ENCODE data around the gene TBX10.
"Not testable (repeated sequence)": the region's sequence is repeated elsewhere in the genome, so short reads cannot be mapped to it uniquely, and the experiment has no call there.

Gene TBX10

DNA sequence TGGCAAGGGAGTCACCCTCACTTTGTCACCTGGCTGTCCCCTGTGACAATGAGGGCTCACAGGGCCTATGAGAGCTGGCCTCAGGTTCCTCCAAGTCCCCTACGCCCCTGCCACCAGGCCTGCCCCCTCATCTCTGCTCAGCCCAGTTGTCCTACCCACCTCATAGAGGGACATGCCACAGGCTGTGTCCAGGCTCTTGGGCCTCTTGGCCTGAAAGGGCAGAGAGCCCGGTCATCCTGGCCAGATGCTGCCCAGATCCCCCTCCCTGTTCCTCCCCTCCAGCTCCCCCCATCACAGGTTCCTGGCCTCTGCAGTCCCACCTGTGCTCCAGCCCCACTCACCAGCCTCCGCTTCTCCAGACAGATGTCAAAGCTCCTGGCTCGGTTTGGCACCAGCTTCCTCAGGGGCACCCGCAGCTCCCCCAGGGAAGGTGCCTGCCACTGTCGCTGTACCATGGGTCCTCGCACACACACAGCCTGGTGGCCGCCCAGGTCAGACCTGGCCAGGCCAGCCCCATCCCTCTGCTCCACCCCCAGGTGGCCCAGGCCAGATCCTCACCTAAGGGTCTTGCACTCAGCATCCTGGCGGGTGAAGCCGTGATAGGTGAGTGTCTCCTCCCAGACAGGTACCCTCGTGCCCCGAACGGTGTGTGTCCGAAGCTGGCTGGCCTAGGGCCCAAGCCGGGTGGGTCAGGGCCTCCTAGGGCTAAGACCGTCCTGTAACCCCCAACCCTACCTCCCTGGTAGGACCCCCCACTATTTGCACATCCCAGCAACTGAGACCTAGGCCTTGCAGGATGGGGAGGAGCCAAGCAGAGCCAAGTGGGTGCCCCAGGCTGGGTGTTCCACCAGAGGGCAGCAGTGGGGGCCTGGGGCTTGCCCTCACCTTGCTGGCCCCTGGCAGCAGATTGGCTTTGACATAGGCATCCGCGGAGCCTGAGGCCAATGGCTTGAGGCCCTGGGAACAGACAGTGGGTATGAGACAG is 24.5 kb downstream of the TBX10 start:
- FAIRE-seq = no peak

- no peak for FAIRE-seq
Measured at GRCh38 chr11:67613960-67614715, 25.4 kb downstream of the TBX10 start.

DNA sequence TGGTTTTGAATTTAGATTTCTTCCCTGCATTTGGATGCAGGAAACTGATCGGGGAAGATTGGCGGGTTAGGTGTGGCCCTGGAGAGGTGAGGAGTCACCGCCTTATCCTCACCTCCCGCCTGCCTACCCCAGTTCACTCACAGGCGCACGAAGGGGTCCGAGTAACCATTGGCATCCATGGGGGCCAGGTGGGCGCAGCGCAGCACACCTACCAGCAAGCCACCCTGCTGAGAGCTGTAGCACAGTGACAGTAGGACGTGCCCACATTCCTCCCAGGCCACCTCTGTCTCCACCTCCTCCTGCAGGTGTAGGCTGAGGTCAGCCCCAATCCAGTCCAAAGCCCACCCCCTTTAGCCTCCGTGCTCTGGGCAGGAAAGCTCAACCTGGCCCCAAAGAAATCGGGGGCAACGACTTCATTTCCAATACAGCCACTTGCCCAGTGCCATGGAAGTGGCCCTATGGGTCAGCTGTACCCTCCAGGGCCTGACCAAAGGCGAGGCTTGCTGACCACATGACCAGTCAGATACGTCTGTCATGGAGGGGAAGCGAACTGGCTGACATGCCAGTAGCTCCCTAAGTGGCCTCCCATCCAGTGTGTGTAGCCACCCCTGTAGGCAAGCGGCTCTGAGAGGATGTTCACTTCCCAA is 26.1 kb downstream of the TBX10 start:
- no peak for FAIRE-seq

DNA sequence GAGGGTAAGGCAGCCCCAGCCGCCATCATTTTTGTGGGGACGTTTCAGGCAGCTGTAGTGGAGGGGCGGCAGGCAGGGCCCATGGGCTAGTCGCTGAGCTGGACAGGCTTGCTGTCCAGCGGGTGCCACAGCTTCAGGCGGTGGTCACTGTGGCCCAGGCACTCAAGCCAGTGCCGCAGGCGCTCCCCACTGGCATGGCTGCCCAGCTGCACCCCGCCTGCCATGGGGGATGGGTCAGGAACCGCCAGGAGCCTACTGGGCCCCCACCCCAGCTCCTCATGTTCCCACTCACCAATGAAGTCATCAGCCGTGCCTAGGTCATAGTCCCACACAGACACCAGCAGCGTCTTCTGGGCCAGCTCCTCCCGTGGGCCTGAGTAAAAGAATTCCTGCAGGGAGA is 26.8 kb downstream of the TBX10 start:
- no peak for FAIRE-seq

- FAIRE-seq = no peak
Measured at GRCh38 chr11:67611704-67612587, 27.6 kb downstream of the TBX10 start.

DNA sequence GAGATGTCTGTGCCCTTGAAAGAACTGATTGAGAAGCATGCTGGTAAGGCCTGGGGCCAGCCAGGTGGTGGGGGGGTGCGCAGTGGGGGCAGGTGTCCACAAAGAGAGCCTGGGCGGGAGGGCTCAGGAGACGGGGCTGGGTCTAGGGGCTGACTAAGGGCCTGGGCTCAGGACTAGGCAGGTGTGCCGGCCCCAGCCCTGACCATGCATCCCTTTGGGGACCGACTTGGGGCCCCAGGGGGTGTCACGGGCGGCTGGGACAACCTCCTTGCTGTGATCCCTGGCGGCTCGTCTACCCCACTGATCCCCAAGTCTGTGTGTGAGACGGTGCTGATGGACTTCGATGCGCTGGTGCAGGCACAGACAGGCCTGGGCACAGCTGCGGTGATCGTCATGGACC is 28.4 kb downstream of the TBX10 start:
- FAIRE-seq = no peak

DNA sequence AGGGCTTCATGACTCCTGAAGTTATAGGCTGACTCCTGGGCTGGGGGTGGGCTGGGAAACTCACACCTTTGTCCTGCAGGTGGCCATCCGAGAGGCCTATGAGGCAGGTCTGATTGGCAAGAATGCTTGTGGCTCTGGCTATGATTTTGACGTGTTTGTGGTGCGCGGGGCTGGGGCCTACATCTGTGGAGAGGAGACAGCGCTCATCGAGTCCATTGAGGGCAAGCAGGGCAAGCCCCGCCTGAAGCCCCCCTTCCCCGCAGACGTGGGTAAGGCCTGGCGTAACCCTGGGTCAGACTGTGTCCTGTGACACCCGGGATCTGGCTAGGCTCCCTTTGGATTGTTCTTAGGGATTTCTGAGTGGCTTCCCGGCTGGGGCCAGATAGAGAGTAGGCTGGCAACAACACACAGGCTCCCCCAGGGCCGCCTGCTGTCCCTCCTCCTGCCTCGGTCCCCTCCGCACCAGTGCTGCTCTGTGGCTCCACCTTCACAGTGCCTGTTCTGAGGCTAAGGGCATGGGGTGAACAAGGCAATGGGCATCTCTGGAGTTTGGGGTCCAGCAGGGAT is 29.2 kb downstream of the TBX10 start:
- no peak for FAIRE-seq

DNA sequence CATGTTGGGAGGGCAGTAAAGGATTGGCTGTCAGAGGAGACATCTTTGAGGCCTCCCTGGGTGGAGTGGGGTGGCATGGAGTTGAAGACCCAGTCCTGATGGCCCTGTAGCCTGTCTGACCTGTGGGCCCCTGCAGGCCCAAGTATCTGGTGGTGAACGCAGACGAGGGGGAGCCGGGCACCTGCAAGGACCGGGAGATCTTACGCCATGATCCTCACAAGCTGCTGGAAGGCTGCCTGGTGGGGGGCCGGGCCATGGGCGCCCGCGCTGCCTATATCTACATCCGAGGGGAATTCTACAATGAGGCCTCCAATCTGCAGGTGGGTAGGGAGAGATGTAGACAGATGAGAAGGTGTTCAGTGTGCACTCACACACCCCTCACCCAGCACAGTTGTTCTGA is 30.2 kb downstream of the TBX10 start:
- no peak for FAIRE-seq

DNA sequence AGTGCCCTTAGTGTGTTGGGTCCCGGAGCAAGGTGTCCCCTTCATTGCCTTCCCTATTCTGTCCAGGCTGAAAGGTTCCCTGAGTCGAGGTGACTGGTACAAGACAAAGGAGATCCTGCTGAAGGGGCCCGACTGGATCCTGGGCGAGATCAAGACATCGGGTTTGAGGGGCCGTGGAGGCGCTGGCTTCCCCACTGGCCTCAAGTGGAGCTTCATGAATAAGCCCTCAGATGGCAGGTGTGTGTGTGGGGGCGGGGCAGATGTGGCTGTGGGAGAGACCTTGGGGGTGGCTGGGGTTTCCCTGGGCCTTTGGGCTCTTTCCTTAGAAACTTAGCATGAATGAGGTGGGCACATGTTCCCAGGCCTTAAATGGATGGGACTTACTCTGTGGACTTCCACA is 31.1 kb downstream of the TBX10 start:
- FAIRE-seq = no peak

DNA sequence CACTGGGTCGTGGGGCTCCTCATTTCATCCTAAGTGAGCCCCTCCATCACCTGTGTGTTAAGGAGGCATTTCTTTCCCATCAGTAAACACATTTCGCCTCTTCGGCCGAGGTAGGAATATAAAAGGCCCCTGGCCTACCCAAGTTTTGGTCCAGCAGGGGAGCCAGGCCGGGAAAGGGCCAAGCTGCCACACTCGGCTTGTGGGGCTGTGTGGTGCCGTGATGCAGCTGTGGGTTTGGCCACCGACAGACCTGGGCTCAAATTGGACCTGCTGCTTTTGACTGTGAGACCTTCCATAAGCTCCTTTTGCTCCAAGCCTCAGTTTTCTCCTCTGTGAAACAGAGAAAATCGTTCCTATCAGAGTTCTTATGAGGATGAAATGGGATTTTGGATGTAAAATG is 32.1 kb downstream of the TBX10 start:
- no peak for FAIRE-seq

DNA sequence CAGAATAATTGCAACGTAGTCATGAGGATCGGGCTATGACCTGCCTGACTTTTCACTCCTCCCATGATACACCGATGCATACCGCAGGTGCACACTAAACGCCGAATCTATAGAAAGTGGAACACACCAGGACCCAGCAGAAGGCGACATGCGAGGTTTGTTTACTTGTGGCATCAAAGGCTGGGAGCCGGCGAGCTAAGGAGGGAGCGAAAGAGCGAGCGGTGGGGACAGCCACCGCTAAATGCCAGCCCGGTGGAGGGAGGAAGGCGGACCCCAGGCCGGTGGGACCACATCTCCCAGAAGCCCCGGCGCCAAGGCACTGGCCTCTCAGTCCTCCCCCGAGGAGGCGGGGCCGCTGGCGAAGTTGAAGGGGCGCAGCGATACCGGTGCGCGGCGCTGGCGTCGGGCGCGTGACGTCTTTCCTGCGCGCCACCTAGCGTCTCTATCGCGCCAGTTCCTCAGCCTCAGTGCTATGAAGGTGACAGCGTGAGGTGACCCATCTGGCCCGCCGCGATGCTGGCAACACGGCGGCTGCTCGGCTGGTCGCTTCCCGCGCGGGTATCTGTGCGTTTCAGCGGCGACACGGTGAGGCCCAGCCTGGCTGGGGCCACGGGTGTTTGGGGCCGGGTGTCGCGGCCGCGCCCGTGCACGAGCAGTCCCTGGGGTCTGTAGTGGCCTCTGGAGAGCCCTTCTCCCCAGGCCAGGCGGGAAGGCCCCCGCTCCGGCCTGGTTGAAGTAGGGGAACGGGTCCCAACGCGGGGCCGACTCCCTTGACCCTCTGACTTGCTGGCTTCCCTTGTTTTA is 32.9 kb downstream of the TBX10 start, which contains the start of gene NDUFV1:
Gene NDUFV1, plus strand, starts transcription at position 445 of the 804 bp plus-strand sequence. Its CDS starts 69 bp downstream, at position 514.
- peak; percentile 90 for FAIRE-seq

DNA sequence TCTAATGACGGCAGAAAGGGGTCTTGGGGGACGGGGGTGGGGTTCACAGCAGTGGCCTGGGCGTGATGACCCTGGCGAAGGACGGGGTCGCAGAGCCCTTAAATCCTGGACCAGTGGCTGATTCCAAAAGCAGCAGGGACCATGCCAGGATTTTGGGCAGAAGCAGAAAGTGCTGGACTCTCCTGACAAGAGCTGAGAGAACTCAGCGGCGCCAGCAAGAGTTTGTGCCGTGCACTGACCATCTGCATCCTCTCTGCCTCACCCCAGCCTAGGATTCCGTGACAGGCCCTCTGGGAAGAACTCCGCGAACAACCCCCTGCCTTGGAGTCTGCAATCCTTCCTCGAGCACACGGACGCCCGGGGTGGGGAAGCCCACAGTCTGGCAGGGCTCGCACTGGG is 33.5 kb downstream of the TBX10 start:
- FAIRE-seq = no peak

GRCh38 chr11:67605231-67606011 is 34.1 kb downstream of the TBX10 start:
- no peak for FAIRE-seq

- no peak for FAIRE-seq
Measured at GRCh38 chr11:67604815-67605214, 34.7 kb downstream of the TBX10 start.

DNA sequence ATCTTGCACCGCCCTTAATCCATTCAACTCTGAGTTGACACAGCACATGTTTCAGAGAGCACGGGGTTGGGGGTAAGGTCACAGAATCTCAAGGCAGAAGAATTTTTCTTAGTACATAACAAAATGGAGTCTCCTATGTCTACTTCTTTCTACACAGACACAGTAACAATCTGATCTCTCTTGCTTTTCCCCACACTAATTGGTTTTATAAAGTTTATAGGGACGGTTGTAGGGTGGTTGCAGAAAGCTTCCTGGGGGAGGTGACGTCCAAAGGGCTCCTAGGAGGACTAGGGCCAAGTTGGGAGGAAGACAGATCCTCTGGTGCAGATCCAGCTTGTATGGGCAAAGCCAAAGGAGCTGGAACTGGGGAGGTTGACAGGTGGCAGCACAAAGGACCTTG is 35.4 kb downstream of the TBX10 start:
- FAIRE-seq = not testable (repeated sequence)

DNA sequence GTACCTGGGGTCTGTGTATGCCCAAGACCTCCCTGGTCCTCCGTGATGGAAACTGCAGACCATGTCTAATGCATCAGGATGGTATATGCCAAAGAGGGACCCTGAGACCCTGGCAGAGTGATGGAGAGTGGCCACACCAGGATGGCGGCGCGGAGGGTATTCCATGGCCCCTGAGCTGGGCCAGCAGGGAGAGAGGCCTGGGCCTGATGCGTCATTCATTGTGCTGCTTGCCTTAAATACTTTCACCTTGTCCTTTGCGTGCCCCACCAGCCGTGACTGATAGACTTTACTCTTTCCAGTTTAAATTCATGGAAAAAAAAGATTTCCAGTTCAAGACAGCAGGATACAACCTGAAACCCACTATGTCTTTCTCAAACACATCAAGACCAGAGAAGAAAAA is 38.5 kb downstream of the TBX10 start:
- FAIRE-seq = no peak

DNA sequence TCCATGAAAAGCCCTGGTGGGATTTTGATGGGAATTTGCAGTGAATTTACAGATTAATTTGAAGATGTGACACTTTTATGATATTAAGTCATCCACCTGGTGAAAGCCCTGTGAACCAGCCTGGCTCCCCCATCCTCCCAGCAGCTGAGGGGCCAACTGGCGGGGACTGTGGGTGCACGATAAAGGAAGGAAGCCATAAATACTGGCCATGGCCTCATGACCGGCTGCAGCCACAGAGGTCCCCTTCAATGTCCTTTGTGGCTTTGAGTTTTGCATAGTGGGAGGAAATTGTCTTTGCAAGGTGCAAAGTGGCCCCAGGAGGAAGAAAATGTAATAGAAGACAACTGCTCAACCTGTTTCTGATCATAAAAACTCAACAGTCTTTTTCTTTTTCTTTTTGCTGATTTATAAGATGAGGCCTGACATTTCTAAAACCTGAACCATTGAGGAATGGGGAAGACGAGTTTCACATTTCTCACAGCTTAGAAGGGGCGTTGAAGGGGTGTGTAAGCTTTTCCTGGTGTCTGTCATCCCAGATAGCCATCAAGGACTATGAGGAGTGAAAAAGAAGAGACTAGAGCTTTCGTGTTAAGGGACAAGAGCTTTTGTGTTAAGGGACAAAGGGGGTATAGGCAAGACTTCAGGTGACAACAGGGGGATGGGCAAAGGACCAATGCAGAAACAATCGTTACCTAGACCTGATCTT is 39.1 kb downstream of the TBX10 start:
- no peak for FAIRE-seq

DNA sequence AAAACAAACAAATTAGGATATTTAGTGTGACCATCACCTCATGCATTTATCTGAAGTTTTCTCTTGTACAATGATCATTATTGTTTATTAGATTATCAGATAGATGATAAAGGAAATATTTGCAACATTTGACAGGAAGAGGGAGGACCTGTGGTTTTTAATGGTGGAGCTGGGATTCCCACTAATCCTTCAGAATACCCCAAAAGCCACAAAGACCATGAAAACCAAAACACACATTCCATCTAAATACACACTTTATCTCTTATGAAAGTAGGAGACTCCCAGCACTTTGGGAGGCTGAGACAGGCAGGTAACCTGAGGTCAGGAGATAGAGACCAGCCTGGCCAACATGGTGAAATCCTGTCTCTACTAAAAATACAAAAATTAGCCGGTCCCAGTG is 40.4 kb downstream of the TBX10 start:
- FAIRE-seq = no peak

- not testable (repeated sequence) for FAIRE-seq
Measured at GRCh38 chr11:67597963-67598362, 41.6 kb downstream of the TBX10 start.

- FAIRE-seq = not testable (repeated sequence)
Measured at GRCh38 chr11:67597458-67597857, 42.1 kb downstream of the TBX10 start.
